Hepatic stellate cell (primary cell): ENCODE data around the gene CIT.
"Not testable (repeated sequence)": the region's sequence is repeated elsewhere in the genome, so short reads cannot be mapped to it uniquely, and the experiment has no call there.

Experiments
- DNase-seq: peaks from one replicate; pipeline ENCODE4 v3.0.0; 2011; ENCODE audit warnings: low spot score

The CIT gene

DNA sequence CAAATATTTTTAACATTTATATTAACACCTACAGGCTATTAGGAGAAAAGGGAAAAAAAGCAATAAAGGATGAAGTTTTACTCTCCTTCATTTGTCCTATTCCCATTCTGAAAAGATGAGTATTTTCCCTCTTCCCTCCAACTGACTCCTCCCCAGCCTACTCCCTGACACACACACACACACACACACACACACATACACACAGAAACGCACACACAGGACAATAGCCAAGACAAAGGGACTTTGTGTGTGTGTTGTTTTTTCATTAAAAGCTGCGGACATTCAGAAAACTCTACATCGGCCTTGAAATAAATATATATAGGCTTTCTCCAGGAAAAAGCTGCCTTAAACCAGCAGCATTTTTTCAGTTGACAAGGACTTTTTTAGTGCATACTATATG, 134.4 kb downstream of the CIT start:
- DNase-seq: no peak

DNA sequence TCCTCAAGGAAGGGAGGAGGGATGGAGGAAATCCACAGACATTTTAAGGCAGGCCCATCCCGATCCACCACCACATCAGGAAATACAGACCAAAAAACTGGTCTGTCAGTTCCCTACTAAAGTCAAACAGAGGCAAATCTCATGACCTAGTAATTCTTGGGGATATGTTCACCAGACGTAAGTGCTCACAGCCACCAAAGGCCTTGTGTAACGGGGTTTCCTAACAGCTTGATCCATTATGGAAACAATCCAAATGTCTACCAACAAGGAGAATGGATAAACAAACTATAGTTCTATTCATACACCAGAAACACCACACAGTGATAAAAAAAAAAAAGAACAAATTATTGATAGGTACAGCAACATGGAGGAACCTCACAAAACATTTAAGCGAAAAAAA, 136.3 kb downstream of the CIT start:
- no peak for DNase-seq

DNA sequence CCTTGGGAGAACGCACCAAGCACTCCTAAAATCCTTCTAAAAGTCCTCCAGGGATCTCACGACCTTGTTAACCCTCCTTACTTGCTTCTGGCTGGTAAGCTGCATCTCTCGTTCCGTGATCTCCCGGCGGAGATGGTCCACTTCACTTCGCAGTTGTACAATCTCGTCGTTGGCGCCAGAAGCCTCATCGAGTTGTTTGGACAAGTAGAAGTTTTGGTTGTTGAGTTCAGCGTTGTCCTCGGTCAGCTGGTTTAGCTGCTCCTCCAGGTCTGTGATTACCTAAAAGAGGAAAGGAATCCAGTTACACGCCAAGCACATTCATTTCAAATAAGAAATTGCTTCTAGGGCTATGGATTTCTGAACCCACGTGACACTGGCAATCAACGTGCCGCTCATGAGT, 142.0 kb downstream of the CIT start:
- DNase-seq: no peak

DNA sequence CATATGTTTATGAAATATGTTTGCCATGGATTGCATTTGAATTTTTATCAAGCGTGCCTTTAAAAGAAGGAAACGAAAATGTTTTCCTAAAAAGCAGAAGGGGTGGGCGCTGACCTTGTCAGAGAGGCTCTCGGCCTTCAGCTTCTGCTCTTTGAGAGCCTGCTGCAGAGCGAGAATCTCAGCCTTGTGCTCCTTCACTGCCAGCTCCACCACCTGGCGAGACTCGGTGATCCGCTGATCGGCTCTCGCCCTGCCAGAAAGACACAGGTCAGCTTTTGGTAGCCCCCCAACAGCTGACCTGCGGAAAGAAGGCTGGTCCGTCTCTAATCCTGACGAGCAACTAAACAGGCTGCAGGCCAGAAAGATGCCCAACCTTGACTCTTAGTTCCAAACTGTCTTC, 146.7 kb downstream of the CIT start:
- no peak for DNase-seq

DNA sequence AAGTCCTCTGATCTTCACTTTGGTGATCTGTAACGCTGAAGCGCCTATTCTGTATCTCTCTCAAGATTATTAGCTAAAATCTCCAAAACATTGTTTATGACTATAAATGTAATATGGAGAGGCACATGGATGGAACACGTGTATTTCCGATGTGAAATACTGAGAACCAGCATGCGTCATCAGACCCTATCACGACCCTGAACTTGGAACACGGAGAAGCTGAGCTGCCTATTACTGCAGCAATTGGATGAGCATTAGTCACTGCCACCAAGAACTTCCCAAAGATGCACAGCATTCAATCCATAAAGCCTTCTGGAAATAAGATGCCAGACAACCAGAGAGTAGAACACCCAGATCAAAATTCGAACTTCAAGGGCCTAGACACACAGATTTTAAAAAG, 147.2 kb downstream of the CIT start:
- DNase-seq: no peak

DNA sequence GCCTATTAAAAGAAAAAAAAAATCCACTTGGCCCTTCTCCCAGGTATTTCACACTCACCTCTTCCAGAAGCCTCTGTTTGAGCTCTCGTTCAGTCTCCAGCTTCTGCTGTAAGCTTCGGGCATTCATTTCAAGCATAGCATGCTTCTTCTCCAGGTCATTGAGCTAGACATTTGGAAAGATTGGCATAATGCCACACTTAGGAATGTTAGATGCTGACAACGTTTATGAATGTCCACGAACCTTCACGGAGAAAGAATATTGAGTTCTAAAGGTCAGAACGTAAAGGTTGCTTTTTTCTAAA, 148.7 kb downstream of the CIT start:
- DNase-seq: no peak

DNA sequence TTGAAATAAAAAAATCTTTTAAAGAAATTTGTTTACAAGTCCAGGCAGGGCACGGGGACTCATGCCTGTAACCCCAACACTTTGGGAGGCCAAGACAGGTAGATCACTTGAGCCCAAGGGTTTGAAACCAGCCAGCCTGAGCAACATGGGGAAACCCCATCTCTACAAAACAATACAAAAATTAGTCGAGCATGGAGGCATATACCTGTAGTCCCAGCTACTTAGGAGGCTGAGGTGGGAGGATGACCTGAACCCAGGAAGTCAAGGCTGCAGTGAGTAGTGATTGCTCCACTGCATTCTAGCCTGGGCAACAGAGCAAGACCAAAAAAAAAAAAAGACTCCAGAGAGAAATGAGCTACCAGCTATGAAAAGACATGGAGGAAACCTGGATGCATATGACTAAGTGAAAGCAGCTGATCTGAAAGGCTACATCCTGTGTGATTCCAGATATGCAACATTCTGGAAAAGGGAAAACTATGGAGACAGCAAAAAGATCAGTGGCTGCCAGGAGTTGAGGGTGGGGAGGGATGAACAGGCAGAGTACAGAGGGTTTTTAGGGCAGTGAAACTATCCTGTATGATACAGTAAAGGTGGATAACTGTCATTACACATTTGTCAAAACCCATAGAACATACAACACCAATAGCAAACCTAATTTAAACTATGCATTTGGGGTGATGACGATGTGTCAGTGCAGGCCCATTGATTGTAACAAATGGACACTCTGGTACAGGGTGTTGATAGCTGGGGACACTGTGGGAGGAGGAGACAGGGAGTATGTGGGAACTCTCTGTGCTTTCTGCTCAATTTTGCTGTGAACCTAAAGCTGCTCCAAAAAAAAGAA, 149.3 kb downstream of the CIT start:
- no peak for DNase-seq

DNA sequence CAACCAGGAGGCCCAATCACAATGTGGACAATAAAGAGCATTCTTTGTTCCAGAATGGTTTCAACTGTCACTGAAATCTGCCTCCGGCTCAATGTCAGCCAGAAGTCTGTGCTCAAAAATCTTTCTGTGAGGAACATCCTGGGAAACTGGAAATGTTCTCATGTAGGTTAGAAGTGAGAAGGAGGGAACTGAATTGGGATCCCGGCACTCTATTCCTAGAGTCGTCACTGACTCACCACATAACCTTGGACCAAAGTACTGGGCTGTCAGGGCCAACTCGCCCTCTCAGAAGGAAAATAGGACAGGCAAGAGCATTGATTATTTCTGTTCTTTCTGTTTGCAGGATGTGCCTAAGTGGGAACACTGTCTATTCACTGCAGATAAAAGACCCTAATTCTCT, 151.6 kb downstream of the CIT start:
- no peak for DNase-seq

DNA sequence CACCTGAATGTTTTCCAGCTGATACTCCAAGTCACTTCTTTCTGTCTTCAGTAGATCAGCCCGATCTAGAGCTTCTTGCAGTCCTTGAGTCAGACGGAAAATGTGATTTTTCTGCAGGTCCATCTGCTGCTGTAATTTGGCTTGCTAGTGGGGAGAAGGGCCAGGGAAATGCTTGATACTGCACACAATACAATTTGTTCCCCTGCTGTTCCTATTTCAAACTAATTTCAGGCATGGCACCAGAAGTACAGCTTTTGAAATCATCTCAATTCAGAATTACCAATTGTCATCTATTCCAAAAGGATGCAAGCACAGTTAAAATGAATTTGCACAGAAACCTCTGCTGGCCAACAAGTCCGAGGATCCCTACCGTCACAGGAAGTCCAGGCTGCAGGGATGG, 155.8 kb downstream of the CIT start:
- no peak for DNase-seq

DNA sequence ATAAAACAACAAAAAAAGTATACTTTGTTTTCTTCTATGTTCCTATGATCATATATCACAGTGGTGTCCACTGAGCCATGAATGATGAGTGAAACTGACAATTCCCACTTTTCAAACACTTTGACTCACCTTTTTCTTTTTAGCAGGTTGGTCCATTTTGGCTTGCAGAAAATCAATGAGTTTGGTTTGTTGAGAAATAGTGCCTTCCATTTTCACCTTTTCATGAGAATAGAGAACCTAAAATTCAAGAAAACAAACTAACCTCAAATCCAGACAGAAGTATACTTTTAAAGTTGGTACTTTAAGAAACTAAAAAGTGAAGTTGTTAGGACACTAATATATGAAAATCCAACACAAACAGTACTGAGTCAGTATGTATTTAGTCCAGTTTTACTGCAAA, 156.8 kb downstream of the CIT start:
- DNase-seq: no peak

DNA sequence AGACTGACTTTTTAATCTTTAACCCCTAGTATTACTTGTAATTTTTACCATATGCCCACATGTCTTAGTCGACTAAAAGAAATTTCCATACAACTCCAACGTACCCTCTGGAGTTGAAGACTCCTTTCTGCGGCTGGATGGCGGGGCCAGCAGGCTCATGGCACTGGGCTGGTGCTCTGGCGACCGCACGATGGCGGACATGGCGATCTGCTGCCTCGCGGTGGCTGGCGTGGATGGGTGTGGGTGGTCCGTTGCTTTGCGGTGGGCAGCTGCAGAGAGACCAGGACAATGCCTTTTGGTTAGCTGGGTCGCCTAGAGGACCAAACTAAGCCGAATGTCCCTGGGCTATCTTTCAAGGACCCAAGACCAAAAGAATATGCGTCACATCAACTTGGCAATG, 159.0 kb downstream of the CIT start:
- DNase-seq: no peak

DNA sequence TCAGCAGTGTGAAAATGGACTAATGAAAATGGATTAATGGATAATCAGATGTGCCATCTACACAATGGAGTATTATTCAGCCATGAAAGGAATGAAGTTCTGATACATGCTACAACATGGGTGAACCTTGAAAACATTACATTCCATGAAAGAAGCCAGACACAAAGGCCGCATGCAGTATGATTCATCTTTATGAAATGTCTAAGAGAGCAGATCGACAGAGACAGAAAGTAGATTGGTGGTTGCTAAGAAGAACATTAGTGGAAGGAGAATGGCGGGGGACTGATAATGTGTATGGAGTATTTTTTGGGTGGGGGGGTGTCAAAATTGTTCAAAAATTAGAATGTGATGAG, 161.9 kb downstream of the CIT start:
- no peak for DNase-seq

DNA sequence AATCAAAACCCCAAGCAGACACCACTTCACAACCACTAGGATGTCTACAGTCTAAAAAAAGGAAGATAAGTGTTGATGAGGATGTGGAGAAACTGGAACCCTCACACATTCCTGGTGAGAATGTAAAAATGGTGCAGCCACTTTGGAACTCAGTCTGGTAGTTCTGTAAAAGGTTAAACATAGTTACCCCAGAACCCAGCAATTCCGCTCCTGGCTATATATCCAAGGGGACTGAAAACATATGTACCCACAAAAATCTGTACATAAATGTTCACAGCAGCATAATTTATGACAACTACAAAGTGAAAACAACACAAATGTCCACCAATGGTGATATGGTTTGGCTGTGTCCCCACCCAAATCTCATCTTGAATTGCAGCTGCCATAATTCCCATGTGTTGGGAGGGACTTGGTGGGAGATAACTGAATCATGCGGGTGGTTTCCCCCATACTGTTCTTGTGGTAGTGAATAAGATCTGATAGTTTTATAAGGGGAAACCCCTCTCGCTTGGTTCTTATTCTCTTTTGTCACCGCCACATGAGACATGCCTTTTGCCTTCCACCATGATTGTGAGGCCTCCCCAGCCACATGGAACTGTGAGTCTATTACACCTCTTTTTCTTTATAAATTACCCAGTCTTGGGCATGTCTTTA, 162.4 kb downstream of the CIT start:
- DNase-seq: no peak

DNA sequence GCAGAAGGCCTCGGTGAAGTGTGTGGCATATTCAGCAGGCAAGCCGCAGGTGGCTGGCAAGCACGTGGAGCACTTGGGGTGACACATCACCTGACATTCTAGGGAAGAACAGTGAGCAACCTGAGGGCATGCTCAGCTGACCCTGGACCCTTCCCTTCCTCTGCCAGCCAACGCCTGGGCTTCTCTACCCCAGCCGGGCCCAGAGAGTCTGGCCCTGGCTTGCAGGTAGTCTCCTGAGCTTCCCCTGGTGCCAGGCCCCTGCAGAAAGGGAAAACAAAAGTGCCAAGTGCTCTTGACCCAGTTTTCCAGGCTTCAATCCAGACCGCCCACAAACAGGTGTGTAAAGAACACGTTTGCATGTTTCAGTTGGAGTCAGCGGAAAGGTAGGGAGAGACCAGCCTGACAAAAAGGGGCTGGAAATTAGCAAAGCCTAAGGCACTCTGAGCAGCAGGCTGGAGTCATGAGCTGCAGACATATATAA, 163.5 kb downstream of the CIT start:
- no peak for DNase-seq

DNA sequence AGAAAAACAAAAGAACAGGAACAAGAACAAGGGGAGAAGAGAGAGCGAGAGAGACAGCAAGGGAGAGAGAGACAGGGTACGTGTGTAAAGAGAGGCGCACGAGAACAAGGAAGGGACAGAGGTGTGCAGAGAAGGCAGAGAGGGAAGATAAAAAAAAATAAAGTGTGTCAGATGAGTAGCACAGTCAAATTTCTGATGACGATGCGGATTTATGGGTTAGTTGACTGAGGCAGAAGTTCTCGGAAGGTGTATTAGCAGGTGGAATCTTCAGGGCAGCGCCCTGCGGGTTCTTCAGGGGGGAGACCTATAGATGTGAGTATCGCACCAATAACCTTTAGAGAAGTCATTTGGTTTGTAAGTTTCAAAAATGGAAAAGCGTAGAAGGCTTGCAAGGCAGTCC, 164.4 kb downstream of the CIT start:
- no peak for DNase-seq

DNA sequence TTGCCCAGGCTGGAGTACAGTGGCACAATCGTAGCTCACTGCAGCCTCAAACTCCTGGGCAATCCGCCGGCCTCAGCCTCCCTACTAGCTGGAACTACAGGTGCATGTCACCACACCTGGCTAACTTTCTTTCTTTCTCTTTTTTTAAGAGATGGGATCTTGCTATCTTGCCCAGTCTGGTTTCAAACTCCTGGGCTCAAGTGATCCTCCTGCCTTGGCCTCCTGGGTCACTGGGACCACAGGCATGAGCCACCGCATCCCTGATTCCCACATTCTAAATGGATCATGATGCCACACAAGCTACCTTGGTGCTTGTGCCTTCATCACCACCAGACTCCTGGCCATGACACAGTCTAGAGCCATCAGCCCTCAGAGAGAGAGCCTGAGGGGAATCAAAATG, 165.4 kb downstream of the CIT start:
- DNase-seq: no peak

DNA sequence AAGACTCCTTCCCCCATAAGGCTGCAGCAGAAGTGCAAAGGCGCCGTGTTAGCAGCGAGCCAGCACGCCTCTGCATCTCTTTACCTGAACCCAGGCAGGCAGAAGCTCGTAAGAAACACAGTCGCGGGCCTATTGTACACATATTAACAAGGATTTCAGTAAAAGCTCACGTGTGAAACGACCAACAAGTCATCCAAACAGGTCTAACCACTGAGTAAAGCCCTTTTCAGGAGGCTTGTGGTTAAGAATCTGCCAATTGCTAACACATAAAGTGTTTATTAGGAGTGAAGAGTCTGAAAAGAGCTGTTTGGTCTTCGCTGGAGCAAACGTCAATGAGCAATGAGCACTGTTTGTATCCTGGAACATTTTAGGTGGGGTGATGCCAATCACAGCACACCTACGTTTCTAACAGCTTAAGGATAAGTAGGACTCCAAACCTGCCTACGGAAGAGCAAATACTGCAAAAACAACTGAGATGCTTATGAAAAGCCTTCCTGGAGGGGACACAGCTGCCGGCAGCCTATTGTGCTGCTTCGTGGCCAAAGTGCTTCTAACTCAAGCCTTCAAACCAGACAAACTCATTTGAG, 166.1 kb downstream of the CIT start:
- DNase-seq: no peak

DNA sequence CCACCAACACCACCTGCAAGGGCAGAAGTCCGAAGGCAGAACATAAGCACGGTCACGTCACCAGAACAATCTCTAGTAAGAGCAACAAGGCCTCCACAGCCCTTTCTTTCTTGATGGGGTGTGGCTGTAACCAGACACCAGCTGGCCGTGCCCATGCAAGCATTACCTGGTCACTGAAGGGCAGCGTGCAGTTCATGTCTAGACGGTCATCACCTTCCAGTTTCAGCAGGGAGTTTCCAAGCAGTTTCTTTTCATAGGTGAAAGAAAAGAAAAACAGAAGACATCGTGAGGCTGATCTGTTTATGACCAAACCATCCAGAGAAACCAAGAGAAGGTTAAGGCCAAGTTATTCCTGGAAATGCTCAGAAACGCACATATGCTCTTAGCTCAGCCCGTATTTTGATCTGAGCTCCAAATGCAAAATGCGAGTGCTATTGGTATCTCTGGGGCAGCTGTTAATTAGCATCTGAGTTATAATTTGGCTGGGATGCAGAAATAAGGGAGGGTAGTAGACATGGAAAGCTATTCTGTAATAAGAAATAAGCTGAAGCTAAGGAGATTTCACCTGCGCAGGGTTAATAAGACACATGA, 166.7 kb downstream of the CIT start:
- no peak for DNase-seq

DNA sequence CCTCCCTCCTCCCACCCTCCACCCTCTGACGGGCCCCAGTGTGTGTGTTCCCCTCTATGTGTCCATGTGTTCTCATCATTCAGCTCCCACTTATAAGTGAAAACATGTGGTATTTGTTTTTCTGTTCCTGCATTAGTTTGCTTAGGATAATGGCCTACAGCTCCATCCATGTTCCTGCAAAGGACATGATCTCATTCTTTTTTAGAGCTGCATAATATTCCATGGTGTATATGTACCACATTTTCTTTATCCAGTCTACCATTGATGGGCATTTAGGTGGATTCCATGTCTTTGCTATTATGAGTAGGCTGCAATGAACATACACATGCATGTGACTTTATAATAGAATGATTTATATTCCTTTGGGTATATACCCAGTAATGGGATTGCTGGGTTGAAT, 170.7 kb downstream of the CIT start:
- not testable (repeated sequence) for DNase-seq

DNA sequence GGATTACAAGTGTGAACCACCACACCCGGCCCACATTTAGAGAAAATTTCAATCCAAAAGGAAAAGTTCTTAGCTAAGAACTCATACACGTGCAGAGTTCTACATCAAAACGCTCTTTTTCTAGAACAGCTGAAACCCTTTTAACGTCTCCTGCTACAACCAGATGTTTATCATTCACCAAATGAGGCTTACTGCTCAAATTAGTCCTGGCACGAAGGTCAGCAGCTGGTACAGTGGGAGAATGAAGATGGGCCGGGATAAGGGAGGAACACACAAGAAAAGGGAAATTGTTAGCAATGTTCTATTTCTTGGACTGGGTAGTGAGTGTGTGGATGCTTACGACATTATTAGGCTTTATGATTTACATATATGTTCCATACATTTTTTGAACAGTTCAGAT, 171.9 kb downstream of the CIT start:
- DNase-seq: no peak

DNA sequence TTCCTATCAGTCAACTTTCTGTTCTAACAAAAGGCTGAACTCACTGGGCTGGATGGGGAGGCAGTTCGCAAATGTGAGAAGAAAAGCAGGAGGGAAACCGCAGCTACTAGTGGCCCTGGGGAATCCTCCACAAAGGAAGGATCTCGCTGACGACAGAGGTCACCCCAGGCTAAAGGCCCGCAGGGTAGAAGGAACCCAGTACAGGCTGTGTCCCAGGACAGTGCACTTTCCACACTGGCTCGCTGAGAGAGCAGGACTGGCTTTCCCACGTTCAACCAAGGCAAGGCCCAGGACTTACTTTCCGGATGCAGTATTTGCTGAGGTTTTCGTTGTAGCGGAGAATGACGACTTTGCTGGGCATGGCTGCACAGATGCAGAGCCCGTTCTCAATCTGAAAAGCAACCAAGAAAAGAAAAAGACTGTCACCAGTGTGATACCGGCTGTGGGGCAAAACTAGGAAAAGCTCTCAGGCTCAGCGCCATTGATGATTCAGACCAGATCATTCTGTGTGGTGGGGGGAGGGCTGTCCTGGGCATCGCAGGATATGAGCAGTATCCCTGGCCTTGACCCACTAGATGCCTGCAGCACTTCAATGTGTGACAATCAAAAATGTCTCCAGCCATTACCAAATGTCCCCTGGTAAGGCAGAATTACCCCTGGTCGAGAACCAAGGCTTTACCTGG, 172.9 kb downstream of the CIT start:
- DNase-seq: no peak

DNA sequence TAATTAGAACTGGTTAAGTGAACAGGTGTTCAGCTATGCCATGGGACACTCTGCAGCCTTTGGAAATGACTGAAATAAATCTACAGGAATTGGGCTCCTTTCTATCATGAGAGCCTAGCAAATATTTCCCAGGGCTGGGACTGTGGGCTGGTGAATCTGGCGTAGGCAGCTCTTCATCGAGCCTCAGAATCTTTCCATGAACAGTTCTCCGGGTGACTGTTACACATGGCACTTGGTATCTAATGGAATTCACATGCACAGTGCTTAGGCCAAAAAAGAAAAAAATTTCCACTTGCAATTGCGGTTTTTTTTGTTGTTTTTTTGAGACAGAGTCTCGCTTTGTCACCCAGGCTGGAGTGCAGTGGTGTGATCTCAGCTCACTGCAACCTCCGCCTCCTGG, 177.0 kb downstream of the CIT start:
- no peak for DNase-seq
